ENCODE measurements around the gene JMY. TPM values are rescaled to one million over a fixed set of nuclear protein-coding genes. Genes with fewer than 3 reads are reported as not detected.

The JMY gene
- total RNA-seq, 1 donor from 2014 or later: 16.5 TPM

DNA sequence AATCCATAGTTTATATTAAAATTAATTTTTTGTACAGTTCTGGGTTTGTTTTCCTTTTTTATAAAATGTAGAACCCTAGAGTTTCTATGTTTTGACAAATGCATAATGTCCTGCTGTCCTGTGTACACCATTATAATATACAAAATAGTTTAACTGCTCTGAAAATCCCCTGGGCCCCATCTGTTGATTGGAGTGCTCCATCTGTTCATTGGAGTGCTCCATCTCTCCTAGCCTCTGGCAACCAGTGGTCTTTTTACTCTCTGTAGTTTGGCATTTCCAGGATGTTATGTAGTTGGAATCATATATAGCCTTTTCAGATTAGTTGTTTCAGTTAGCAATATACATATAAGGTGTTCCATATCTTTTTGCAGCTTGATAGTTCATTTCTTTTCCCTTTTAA, 31.2 kb downstream of the JMY start:
- TF ChIP-seq EZH2 (IDR thresholded peaks at IDR 0.05) (no peak), CTCF (IDR thresholded peaks at IDR 0.05) (no peak), EZH2phosphoT487 (IDR thresholded peaks at IDR 0.05) (no peak)
- Mint-ChIP-seq H3K4me1 (peaks cover 7% of the 10 kb centered on the region), H3K4me3 (no peak overlapping the region), H3K36me3 (peaks cover 5% of the 10 kb centered on the region), H3K27me3 (ENCODE audit: insufficient read depth, low read depth) (peaks cover 5% of the 10 kb centered on the region), H3K9me3 (peaks cover 10% of the 10 kb centered on the region), H3K27ac (no peak overlapping the region)
- Histone ChIP-seq H3K36me3 (no peaks in the 10 kb centered on the region), H3K4me1 (peaks cover 7% of the 10 kb centered on the region), H3K27ac (no peak overlapping the region), H3K79me2 (ENCODE audit: low read depth) (peaks cover 64% of the 10 kb centered on the region), H3K27me3 (no peaks in the 10 kb centered on the region), H2AFZ (replicated peaks) (no peak overlapping the region), H3F3A (ENCODE audit: low read depth) (peaks cover 18% of the 10 kb centered on the region), H4K20me1 (ENCODE audit: low read depth) (peaks cover 11% of the 10 kb centered on the region), H3K4me2 (no peak overlapping the region), H3K9ac (no peak overlapping the region), H3K9me3 (ENCODE audit: low read depth) (peaks cover 3% of the 10 kb centered on the region), H3K4me3 (no peak overlapping the region)
- DNase-seq (ENCODE audit: low spot score): no peak

DNA sequence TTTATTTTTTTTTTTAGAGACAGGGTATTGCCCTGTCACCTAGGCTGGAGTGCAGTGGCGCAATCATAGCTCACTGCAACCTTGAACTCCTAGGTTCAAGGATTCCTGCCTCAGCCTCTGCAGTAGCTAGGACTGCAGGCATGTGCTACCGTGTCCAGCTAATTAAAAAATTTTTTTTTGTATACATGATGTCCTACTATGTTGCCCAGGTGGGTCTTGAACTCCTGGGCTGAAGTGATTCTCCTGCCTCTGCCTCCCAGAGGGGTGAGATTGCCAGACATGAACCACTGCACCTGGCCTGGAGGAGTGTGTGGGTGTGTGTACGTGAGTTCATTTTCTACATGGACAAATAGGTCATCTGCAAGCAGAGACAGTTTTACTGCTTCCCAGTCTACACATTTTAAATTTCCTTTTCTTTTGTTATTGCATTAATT, 33.8 kb downstream of the JMY start:
- Mint-ChIP-seq H3K4me1 (no peaks in the 10 kb centered on the region), H3K36me3 (peaks cover 9% of the 10 kb centered on the region), H3K27me3 (ENCODE audit: insufficient read depth, low read depth) (peaks cover 2% of the 10 kb centered on the region), H3K27ac (no peak overlapping the region), H3K4me3 (no peak overlapping the region), H3K9me3 (peaks cover 26% of the 10 kb centered on the region)
- no peaks in the 10 kb centered on the region for H3K36me3 ChIP-seq
- H3F3A ChIP-seq (ENCODE audit: low read depth): peaks cover 18% of the 10 kb centered on the region
- H3K27ac ChIP-seq: no peak overlapping the region
- H3K79me2 ChIP-seq (ENCODE audit: low read depth): peaks cover 69% of the 10 kb centered on the region
- no peak overlapping the region for H3K9ac ChIP-seq
- peaks cover 3% of the 10 kb centered on the region for H3K9me3 ChIP-seq (ENCODE audit: low read depth)
- no peaks in the 10 kb centered on the region for H3K4me1 ChIP-seq
- TF ChIP-seq EZH2phosphoT487 (IDR thresholded peaks at IDR 0.05) (no peak), CTCF (IDR thresholded peaks at IDR 0.05) (no peak), EZH2 (IDR thresholded peaks at IDR 0.05) (no peak)
- H2AFZ ChIP-seq (replicated peaks): no peak overlapping the region
- DNase-seq (ENCODE audit: low spot score): no peak
- no peak overlapping the region for H3K4me3 ChIP-seq
- no peaks in the 10 kb centered on the region for H3K27me3 ChIP-seq
- H3K4me2 ChIP-seq: no peak overlapping the region
- H4K20me1 ChIP-seq (ENCODE audit: low read depth): peaks cover 11% of the 10 kb centered on the region

- H3K4me3 ChIP-seq: no peak overlapping the region
- no peak for TF ChIP-seq EZH2phosphoT487 (IDR thresholded peaks at IDR 0.05)
- no peak for TF ChIP-seq CTCF (IDR thresholded peaks at IDR 0.05)
- TF ChIP-seq EZH2 (IDR thresholded peaks at IDR 0.05): no peak
- H2AFZ ChIP-seq (replicated peaks): no peak overlapping the region
- no peak overlapping the region for H3K27ac ChIP-seq
- peaks cover 29% of the 10 kb centered on the region for H3K9me3 Mint-ChIP-seq
- H3K9me3 ChIP-seq (ENCODE audit: low read depth): peaks cover 3% of the 10 kb centered on the region
- peaks cover 14% of the 10 kb centered on the region for H3K36me3 Mint-ChIP-seq
- no peak for DNase-seq (ENCODE audit: low spot score)
- peaks cover 11% of the 10 kb centered on the region for H4K20me1 ChIP-seq (ENCODE audit: low read depth)
- no peak overlapping the region for H3K27ac Mint-ChIP-seq
- H3K36me3 ChIP-seq: no peaks in the 10 kb centered on the region
- peaks cover 18% of the 10 kb centered on the region for H3F3A ChIP-seq (ENCODE audit: low read depth)
- no peaks in the 10 kb centered on the region for H3K4me1 ChIP-seq
- peaks cover 62% of the 10 kb centered on the region for H3K79me2 ChIP-seq (ENCODE audit: low read depth)
- no peaks in the 10 kb centered on the region for H3K27me3 ChIP-seq
- H3K27me3 Mint-ChIP-seq (ENCODE audit: insufficient read depth, low read depth): no peaks in the 10 kb centered on the region
- no peak overlapping the region for H3K4me2 ChIP-seq
- H3K4me3 Mint-ChIP-seq: no peak overlapping the region
- no peak overlapping the region for H3K9ac ChIP-seq
- H3K4me1 Mint-ChIP-seq: no peaks in the 10 kb centered on the region
Observed at GRCh38 chr5:79273341-79273740, 37.4 kb downstream of the JMY start.
